GM08714 (cell line): ENCODE results near the gene NBEAL2.

Experiments used
- H3K4me3 ChIP-seq: fragments of 200-500 bp; sonication (Bioruptor generic); 2 replicates; pipeline ENCODE4 v1.5.1; 2014; ENCODE audit warnings: mild to moderate bottlenecking, low read length, inconsistent platforms
- ZNF274 ChIP-seq: IDR thresholded peaks from 2 replicates; pipeline ENCODE4 v1.6.1; 2012; ENCODE audit warnings: mild to moderate bottlenecking, low read depth, low read length

Gene NBEAL2

DNA sequence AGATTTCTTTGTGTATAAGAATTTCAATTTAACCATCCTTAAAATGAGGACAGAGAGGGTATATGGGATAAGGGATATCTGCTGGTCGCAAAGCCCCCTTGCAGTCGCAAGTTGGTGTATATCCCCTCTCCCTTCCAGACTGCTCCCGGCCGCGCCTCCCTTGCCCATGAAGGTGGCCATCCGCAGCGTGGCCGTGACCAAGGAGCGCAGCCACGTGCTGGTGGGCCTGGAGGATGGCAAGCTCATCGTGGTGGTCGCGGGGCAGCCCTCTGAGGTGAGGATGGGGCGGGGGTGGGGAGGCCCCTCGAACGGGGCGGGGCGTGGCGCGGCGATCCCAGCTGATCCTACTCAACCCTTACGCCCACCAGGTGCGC is 29.4 kb downstream of the NBEAL2 start:
- no peak overlapping the region; the same call in 1 of the 2 replicates for H3K4me3 ChIP-seq

GRCh38 chr3:47009225-47010110 is 30.0 kb downstream of the NBEAL2 start:
- no peak for TF ChIP-seq ZNF274
- peak overlapping the region; percentile 35; the same call in 1 of the 2 replicates for H3K4me3 ChIP-seq

More for the DNA sequence above, 29.4 kb downstream of the NBEAL2 start:
- no peak for TF ChIP-seq ZNF274

DNA sequence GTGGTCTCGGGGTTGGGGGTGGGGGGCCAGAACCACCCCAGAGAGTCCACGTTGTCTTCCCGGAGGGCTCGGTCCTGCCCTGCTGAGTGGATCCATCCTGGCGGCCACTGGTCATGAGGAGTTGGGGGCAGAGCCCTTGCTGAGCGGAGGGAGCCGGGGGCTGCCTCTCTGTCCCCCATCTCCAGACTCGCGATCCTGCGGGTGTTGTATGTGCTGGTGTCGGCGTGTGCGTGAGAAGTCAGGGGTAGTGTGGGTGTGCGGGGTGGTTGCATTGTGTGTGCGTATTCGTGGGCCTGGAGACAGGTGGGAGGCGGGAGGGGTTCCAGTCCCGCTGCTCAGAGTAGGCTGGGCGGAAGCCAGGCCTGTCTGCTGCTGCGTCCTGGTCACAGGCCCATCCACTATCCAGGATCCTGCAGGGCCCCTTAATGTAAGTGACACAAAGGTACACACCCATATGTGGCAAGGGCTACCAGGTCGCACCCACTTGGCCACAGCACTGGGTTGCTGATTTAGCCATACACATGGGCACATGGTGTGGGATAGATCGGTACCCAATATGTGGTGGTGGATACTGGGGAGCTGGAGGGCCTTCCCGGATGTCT is 30.7 kb downstream of the NBEAL2 start:
- no peak for TF ChIP-seq ZNF274
- no peak overlapping the region for H3K4me3 ChIP-seq

DNA sequence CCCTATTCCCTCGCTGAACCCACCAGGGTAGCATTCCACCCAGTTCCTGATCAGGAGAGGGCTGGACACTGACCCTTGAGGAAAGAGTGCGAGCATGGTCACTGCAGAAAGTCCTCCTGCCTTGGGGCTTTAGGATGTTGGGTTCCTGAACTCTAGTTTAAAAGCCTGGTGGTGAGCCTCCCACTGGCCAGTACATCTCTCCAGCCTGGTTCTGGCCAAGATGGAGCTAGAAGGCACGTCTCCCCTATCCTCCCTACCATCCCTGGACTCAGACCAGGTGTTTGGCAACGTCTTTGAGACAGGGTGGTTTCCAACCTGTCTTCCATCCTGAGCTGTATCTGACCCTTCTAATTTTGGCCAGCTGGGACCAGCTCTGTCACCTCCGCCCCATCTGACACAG is 31.4 kb downstream of the NBEAL2 start:
- TF ChIP-seq ZNF274 = no peak
- H3K4me3 ChIP-seq = no peak overlapping the region

- H3K4me3 ChIP-seq = no peak overlapping the region
- TF ChIP-seq ZNF274 = no peak
These were observed 31.9 kb downstream of the NBEAL2 start for GRCh38 chr3:47011371-47011770.

DNA sequence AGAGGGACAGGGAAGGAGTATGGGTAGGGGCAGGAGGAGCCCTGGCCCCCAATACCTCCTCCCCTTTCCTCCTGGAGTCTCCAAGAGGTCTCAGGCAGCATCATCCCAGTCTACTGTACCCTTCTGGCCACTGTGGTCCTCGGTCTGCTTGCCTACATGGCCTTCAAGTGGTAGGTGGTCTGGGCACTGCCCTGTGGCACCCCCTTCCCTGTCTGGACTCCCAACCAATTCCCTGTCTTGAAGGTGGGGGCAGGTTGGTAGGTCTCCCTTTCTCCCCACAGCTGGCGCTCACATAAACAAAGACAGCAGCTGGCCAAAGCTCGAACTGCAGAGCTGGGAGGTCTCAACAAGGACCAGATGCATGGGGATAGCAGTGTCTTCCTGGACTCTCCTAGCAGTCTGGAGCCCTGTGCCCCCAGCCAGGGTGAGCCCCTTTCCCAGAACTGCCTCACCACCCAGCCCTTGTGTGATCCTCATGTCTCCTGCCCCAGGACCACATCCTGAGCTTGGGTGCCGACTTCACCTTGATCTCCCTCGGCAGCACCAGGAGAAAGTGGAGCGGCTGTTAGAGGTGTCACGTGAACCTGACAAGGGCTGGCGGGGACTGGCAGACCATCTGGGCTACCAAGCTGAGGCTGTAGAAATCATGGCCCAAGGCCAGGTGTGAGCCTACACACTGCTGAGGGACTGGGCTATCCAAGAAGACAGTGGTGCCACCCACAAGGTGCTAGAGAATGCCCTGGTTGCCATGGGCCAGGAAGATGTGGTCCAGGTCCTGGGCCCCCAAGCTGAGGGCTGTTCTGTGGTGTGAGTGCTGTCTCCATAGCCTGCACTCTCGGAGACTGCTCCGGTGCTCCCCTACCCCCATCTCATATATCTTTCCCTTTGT is 33.1 kb downstream of the NBEAL2 start:
- H3K4me3 ChIP-seq = no peak overlapping the region
- no peak for TF ChIP-seq ZNF274

- TF ChIP-seq ZNF274 = no peak
- H3K4me3 ChIP-seq = no peak overlapping the region
These were observed 33.8 kb downstream of the NBEAL2 start for GRCh38 chr3:47013231-47013630.

DNA sequence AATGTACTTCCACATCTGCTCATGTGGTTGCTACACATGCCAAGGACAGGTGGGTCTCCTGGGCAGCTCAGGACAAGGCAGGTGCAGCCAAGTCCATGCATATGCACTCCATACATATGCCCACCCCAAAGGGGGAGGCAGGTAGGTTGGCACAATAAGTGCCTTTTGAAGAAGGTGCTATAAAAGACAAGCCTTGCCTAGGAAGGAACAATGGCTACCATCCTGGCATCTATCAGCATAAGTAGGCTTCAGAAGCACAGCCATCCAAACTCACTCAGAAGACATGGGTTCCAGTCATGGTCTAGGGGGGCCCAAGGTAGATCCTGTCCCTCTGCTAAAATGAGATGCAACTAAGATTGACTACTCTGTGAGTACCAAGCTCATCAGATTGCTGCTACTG is 34.6 kb downstream of the NBEAL2 start:
- no peak overlapping the region for H3K4me3 ChIP-seq
- TF ChIP-seq ZNF274 = no peak

- no peak overlapping the region for H3K4me3 ChIP-seq
- TF ChIP-seq ZNF274 = no peak
These were observed 35.7 kb downstream of the NBEAL2 start for GRCh38 chr3:47015151-47015550.

- no peak overlapping the region for H3K4me3 ChIP-seq
- no peak for TF ChIP-seq ZNF274
These were observed 36.8 kb downstream of the NBEAL2 start for GRCh38 chr3:47016086-47016933.

GRCh38 chr3:47016934-47017435 is 37.5 kb downstream of the NBEAL2 start:
- H3K4me3 ChIP-seq = peak overlapping the region; percentile 8; the same call in 1 of the 2 replicates
- TF ChIP-seq ZNF274 = no peak

- H3K4me3 ChIP-seq = peak overlapping the region; percentile 8; the same call in 1 of the 2 replicates
- no peak for TF ChIP-seq ZNF274
These were observed 38.2 kb downstream of the NBEAL2 start for GRCh38 chr3:47017504-47018268.

DNA sequence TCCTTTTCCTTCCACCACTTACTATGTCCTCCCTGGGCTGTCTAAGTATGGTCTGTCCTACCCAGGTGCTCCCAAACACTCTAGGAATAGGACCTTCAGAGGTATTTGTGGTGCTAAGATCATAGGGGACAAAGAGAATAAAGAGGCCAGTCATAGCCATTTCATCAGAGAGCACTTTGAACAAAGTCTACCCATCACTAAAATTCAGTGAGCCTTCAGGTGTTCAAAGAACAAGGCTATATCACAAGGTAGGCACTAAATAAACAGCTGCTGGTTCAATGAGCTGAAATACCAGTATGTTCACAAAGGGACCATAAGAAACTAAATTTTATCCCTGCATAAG is 38.8 kb downstream of the NBEAL2 start:
- TF ChIP-seq ZNF274 = no peak
- no peak overlapping the region for H3K4me3 ChIP-seq

DNA sequence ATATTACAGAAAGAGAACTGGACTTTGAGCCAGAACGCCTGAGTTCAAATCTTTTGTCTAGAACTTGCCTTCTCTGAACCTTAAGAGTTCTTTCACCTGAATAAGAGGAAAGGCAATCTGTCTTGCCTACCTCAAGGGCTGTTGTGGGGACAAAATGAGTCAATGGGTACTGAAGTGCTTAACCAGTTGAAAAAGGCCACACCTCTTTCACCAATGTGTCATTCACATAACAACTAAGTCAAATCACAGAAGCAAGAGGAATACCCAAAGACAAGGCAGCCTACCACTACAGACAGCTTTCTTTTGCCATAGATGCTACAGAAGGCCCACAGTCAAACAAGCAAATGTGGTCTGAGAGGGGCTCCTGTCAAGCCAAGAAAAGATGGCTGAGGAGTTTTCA is 39.7 kb downstream of the NBEAL2 start:
- H3K4me3 ChIP-seq = no peak overlapping the region
- no peak for TF ChIP-seq ZNF274
